ENCODE measurements around the gene PFKFB3.

PFKFB3 gene

DNA sequence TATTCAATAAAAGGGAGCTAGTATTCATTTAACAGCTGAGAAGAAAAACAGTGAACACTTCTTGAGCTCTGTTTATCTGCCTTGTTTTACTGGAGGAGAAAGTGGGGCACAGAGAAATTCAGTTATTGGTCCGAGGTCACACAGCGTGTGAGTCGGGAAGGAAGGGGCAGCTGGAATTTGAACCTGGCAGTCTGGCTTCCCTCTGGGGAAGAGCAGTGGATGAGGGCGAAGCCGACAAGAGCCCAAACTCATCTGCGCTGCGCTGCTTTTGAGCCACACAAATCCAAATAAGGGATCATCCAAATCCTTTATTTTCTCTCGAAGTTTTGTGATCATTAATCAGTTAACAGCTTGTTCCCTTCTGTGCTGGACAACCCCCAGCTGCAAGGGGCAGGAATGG, 23.7 kb upstream of the PFKFB3 start:
- no peak overlapping the region for H3K27ac ChIP-seq
- no peaks in the 10 kb centered on the region for H3K27me3 ChIP-seq (ENCODE audit: insufficient read depth, low read depth)
- H2AFZ ChIP-seq (ENCODE audit: low read depth), result no peak overlapping the region
- no peaks in the 10 kb centered on the region for H3K79me2 ChIP-seq (ENCODE audit: insufficient read depth, low read depth)
- TF ChIP-seq, protein P1, sequence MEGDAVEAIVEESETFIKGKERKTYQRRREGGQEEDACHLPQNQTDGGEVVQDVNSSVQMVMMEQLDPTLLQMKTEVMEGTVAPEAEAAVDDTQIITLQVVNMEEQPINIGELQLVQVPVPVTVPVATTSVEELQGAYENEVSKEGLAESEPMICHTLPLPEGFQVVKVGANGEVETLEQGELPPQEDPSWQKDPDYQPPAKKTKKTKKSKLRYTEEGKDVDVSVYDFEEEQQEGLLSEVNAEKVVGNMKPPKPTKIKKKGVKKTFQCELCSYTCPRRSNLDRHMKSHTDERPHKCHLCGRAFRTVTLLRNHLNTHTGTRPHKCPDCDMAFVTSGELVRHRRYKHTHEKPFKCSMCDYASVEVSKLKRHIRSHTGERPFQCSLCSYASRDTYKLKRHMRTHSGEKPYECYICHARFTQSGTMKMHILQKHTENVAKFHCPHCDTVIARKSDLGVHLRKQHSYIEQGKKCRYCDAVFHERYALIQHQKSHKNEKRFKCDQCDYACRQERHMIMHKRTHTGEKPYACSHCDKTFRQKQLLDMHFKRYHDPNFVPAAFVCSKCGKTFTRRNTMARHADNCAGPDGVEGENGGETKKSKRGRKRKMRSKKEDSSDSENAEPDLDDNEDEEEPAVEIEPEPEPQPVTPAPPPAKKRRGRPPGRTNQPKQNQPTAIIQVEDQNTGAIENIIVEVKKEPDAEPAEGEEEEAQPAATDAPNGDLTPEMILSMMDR (conservative IDR thresholded peaks at IDR 0.05; ENCODE audit: low read depth, low read length), result no peak
- H4K20me1 ChIP-seq (ENCODE audit: insufficient read depth), result no peaks in the 10 kb centered on the region
- no peaks in the 10 kb centered on the region for H3K36me3 ChIP-seq (ENCODE audit: insufficient read depth)
- H3K9ac ChIP-seq, result no peak overlapping the region
- H3K4me2 ChIP-seq, result no peak overlapping the region
- H3K4me3 ChIP-seq (IDR thresholded peaks at IDR 0.05; ENCODE audit: insufficient read depth, low read depth, low read length), result no peak overlapping the region
- peaks cover 8% of the 10 kb centered on the region for H3K4me1 ChIP-seq (ENCODE audit: low read depth, poor library complexity, severe bottlenecking)

DNA sequence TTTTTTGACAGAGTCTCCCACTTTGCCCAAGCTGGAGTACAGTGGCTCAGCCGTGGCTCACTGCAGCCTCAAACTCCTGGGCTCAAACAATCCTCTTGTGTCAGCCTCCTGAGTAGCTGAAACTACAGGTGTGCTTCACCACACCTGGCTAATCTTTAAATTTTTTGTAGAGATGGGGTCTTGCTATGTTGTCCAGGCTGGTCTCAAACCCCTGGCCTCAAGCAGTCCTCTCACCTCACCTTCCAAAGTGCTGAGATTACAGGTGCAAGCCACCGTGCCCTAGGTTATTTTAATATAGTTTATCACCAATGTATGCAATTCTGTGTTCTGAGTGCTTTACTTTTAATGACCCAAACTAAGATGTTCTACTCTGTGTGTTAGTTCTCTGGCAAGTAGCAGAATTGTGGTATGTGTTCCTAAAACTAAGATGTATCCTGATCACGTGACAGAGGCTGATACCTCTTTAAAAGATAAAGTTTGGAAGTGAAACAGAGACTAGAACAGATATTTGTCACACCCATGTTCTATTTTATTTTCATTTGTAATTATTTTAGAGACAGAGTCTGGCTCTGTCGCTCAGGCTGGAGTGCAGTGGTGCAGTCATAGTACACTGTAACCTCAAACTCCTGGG, 22.1 kb upstream of the PFKFB3 start:
- Histone ChIP-seq H3K4me2 (no peak overlapping the region), H3K36me3 (ENCODE audit: insufficient read depth) (no peaks in the 10 kb centered on the region), H3K79me2 (ENCODE audit: insufficient read depth, low read depth) (no peaks in the 10 kb centered on the region), H4K20me1 (ENCODE audit: insufficient read depth) (no peaks in the 10 kb centered on the region), H3K27ac (no peak overlapping the region), H3K4me1 (ENCODE audit: low read depth, poor library complexity, severe bottlenecking) (peaks cover 8% of the 10 kb centered on the region), H3K27me3 (ENCODE audit: insufficient read depth, low read depth) (no peaks in the 10 kb centered on the region), H3K9ac (no peak overlapping the region), H3K4me3 (IDR thresholded peaks at IDR 0.05; ENCODE audit: insufficient read depth, low read depth, low read length) (no peak overlapping the region), H2AFZ (ENCODE audit: low read depth) (no peak overlapping the region)
- TF ChIP-seq, protein P1 (conservative IDR thresholded peaks at IDR 0.05; ENCODE audit: low read depth, low read length), result no peak

GRCh38 chr10:6181249-6181648, 21.5 kb upstream of the PFKFB3 start:
- Histone ChIP-seq H2AFZ (ENCODE audit: low read depth) (no peak overlapping the region), H3K36me3 (ENCODE audit: insufficient read depth) (no peaks in the 10 kb centered on the region), H3K4me2 (no peak overlapping the region), H3K79me2 (ENCODE audit: insufficient read depth, low read depth) (no peaks in the 10 kb centered on the region), H4K20me1 (ENCODE audit: insufficient read depth) (no peaks in the 10 kb centered on the region), H3K4me1 (ENCODE audit: low read depth, poor library complexity, severe bottlenecking) (peaks cover 13% of the 10 kb centered on the region), H3K27ac (no peak overlapping the region), H3K9ac (no peak overlapping the region), H3K4me3 (IDR thresholded peaks at IDR 0.05; ENCODE audit: insufficient read depth, low read depth, low read length) (no peak overlapping the region), H3K27me3 (ENCODE audit: insufficient read depth, low read depth) (no peaks in the 10 kb centered on the region)
- TF ChIP-seq, protein P1 (conservative IDR thresholded peaks at IDR 0.05; ENCODE audit: low read depth, low read length), result no peak

- no peaks in the 10 kb centered on the region for H3K79me2 ChIP-seq (ENCODE audit: insufficient read depth, low read depth)
- H2AFZ ChIP-seq (ENCODE audit: low read depth), result no peak overlapping the region
- H4K20me1 ChIP-seq (ENCODE audit: insufficient read depth), result no peaks in the 10 kb centered on the region
- no peak overlapping the region for H3K4me2 ChIP-seq
- peaks cover 14% of the 10 kb centered on the region for H3K4me1 ChIP-seq (ENCODE audit: low read depth, poor library complexity, severe bottlenecking)
- no peak overlapping the region for H3K9ac ChIP-seq
- no peaks in the 10 kb centered on the region for H3K36me3 ChIP-seq (ENCODE audit: insufficient read depth)
- H3K27me3 ChIP-seq (ENCODE audit: insufficient read depth, low read depth), result no peaks in the 10 kb centered on the region
- no peak overlapping the region for H3K27ac ChIP-seq
- TF ChIP-seq, protein P1 (conservative IDR thresholded peaks at IDR 0.05; ENCODE audit: low read depth, low read length), result no peak
- H3K4me3 ChIP-seq (IDR thresholded peaks at IDR 0.05; ENCODE audit: insufficient read depth, low read depth, low read length), result no peak overlapping the region
Observed at GRCh38 chr10:6182454-6183098, 20.2 kb upstream of the PFKFB3 start.
